Cardiac atrium fibroblast (primary cell): ENCODE data around the gene CFAP107. TPM values are rescaled to one million over a fixed set of nuclear protein-coding genes. Genes with fewer than 3 reads are reported as not detected.

Experiments used
- total RNA-seq: library from RNA; depleted of rRNA; stranded (reverse); fragments of >200 nt; gene quantifications from 2 replicates; pipeline ENCODE4 v1.2.3, GENCODE V29; 2015

The CFAP107 gene, protein sequence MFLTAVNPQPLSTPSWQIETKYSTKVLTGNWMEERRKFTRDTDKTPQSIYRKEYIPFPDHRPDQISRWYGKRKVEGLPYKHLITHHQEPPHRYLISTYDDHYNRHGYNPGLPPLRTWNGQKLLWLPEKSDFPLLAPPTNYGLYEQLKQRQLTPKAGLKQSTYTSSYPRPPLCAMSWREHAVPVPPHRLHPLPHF
- total RNA-seq, result not detected in 2 replicates

DNA sequence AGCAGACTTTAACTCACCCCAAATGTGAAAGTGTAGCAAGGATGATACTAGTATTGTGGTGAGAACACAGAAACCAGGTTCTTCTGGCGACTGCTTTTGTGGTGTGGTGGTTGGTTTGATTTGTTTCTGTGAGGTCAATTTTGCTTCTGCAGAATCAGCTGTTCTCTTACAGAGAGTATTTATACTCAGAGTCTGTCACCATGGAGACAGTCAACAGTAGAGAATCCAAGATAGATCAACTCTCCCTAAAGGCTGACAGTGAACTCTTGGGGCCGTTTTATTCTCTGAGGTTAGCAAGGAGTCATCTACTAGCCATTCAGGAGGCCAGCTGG, at the start of gene CFAP107:
Gene CFAP107, plus strand, starts transcription at position 209 of the 332 bp plus-strand sequence. CDS start 231 bp downstream, outside the sequence.

DNA sequence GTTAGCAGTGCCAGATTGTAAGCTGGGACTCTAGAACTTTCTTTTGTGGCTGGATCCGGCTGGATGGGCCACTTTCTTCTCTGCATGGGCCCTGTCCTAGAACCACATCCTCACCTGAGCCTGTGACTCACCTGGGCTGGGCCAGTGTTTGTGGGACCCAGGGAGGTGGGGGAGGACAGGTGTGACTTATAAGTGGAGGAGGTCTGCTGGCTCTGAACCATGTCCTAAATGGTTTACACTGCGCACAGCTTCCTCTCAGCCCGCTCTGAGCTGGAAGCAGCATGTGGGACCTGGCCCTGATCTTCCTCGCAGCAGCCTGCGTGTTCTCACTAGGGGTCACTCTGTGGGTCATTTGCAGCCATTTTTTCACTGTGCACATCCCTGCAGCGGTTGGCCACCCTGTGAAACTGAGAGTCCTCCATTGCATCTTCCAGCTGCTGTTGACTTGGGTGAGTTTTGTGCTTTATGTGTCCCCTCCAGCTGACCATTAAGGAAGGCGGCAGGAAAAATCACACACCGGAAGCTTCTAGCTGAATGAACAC, 30.0 kb upstream of the CFAP107 start, which contains the start of gene AADACL3:
Gene AADACL3, plus strand, starts transcription at position 215 of the 542 bp plus-strand sequence. Its CDS starts 67 bp downstream, at position 282.

DNA sequence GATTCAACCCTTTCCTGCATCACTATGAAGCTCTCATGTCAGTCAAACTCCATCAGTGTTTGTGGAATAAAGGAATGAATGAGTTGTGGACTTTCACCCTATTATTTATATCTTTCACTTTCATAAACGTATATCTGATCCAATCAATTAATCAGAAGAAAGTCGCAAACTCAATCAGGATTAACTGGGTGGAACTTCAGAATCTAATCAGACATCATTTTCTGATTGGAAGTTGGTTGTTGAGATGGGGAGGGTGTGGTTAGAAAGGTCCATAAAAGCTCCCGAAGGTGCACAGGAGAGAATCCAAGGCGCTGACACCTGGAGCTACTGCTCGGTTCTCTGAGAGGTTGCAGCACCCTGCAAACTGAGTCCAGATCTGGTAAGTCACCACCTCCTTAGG, 27.4 kb downstream of the CFAP107 start, which contains the start of gene PRAMEF12:
Gene PRAMEF12, plus strand, starts transcription at position 301 of the 400 bp plus-strand sequence. CDS start 1,130 bp downstream, outside the sequence.

DNA sequence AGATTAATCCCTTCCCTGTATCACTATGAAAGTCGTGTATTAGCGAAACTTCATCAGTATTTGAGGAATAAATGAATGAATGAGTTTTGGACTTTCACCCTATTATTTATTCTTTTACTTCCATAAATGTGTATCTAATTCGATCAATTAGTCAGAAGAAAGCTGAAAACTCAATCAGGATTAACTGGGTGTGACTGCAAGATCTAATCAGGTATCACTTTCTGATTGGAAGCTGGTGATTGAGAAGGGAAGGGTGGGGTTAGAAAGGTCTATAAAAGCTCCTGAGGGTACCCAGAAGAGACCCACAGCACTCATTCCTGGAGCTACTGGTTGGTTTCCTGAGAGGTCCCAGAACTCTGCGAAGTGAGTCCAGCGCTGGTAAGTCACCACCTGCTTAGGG, 45.1 kb downstream of the CFAP107 start, which contains the start of gene PRAMEF1:
Gene PRAMEF1, plus strand, starts transcription at position 301 of the 400 bp plus-strand sequence. CDS start 1,831 bp downstream, outside the sequence.

Other genes with a start within 250 kb of the CFAP107 start
- gene DHRS3, start 128.0 kb upstream of the CFAP107 start, total RNA-seq, result 14.3 and 18.4 TPM in 2 replicates
- not detected in 2 replicates for gene AADACL4, start 102.1 kb upstream of the CFAP107 start, total RNA-seq
- not detected in 2 replicates for gene AADACL3, start 30.1 kb upstream of the CFAP107 start, total RNA-seq
- gene PRAMEF12, start 27.5 kb downstream of the CFAP107 start, total RNA-seq, result not detected in 2 replicates
- not detected in 2 replicates for gene PRAMEF1, start 45.2 kb downstream of the CFAP107 start, total RNA-seq
- not detected in 2 replicates for gene PRAMEF11, start 85.2 kb downstream of the CFAP107 start, total RNA-seq
- not detected in 2 replicates for gene HNRNPCL1, start 102.5 kb downstream of the CFAP107 start, total RNA-seq
- not detected in 2 replicates for gene PRAMEF2, start 110.9 kb downstream of the CFAP107 start, total RNA-seq
- gene PRAMEF4, start 140.0 kb downstream of the CFAP107 start, total RNA-seq, result not detected in 2 replicates
- not detected in 2 replicates for gene PRAMEF10, start 152.1 kb downstream of the CFAP107 start, total RNA-seq
- not detected in 2 replicates for gene PRAMEF7, start 170.4 kb downstream of the CFAP107 start, total RNA-seq
- not detected in 2 replicates for gene PRAMEF6, start 201.4 kb downstream of the CFAP107 start, total RNA-seq